CD4-positive, alpha-beta T cell (primary cell): ENCODE measurements around the gene EHD2. TPM values are rescaled to one million over a fixed set of nuclear protein-coding genes. Genes with fewer than 3 reads are reported as not detected.

Experiments used
- ATAC-seq: fragments of 200-7000 bp; cut with Tn5 transposase; one replicate; pipeline ENCODE4 v1.10.0; 2022; ENCODE audit warnings: mild to moderate bottlenecking; ENCODE audit not compliant: poor library complexity
- CTCF ChIA-PET: fragments of 350-600 bp; sonication (Branson Sonifier 250); formaldehyde crosslinking; loops from one replicate; lab custom pipeline; 2021; ENCODE audit warnings: antibody characterized with exemption, inconsistent platforms; lab: Charles Lee
- POLR2A ChIA-PET: fragments of 350-600 bp; sonication (Branson Sonifier 250); formaldehyde crosslinking; loops from one replicate; lab custom pipeline; 2021; ENCODE audit warnings: antibody characterized with exemption, inconsistent platforms; lab: Charles Lee
- DNase-seq, 14 experiments: peaks; one replicate each; pipeline ENCODE4 v3.0.0-alpha.2; 2013 to 2020; ENCODE audit warnings: mixed read lengths in 2 of 14
- H3K27ac ChIP-seq, 2 donors: one replicate each; pipeline versions ENCODE4 v1.5.1 to v1.7.0; 2013; ENCODE audit warnings: low read length in 2 of 2, low read depth in 1 of 2, mild to moderate bottlenecking in 1 of 2
- H3K27me3 ChIP-seq, 2 experiments: 1 replicate in 1 of 2; 2 replicates in 1 of 2; pipeline versions ENCODE4 v1.6.1 to v1.7.0; 2013; ENCODE audit warnings: low read length in 2 of 2, control low read depth in 1 of 2, mild to moderate bottlenecking in 1 of 2, moderate library complexity in 1 of 2; ENCODE audit not compliant: insufficient read depth in 2 of 2, control insufficient read depth in 1 of 2
- H3K36me3 ChIP-seq: one replicate; pipeline ENCODE4 v1.6.1; 2013; ENCODE audit warnings: low read length, control low read depth; ENCODE audit not compliant: insufficient read depth
- H3K4me1 ChIP-seq: one replicate; pipeline ENCODE4 v1.6.1; 2013; ENCODE audit warnings: low read length, control low read depth; ENCODE audit not compliant: insufficient read depth
- H3K4me3 ChIP-seq: one replicate; pipeline ENCODE4 v1.5.1; 2013; ENCODE audit warnings: mild to moderate bottlenecking, low read length, moderate library complexity
- H3K9me3 ChIP-seq, 2 experiments: 1 replicate in 1 of 2; 2 replicates in 1 of 2; pipeline versions ENCODE4 v1.6.1 to v1.7.0; 2013; ENCODE audit warnings: low read length in 2 of 2, mild to moderate bottlenecking in 2 of 2, control low read depth in 1 of 2, moderate library complexity in 1 of 2; ENCODE audit not compliant: control insufficient read depth in 1 of 2, insufficient read depth in 1 of 2
- H3K27ac Mint-ChIP-seq: one replicate; pipeline ENCODE4 v1.8.0; 2020; ENCODE audit warnings: mixed read lengths
- H3K27me3 Mint-ChIP-seq: one replicate; pipeline ENCODE4 v1.8.0; 2021; ENCODE audit warnings: mixed read lengths
- H3K36me3 Mint-ChIP-seq: one replicate; pipeline ENCODE4 v1.8.0; 2021; ENCODE audit warnings: low read depth, mixed read lengths
- H3K4me1 Mint-ChIP-seq: one replicate; pipeline ENCODE4 v1.8.0; 2021; ENCODE audit warnings: low read depth, mixed read lengths
- H3K4me3 Mint-ChIP-seq: one replicate; pipeline ENCODE4 v1.8.0; 2020; ENCODE audit warnings: mild to moderate bottlenecking, mixed read lengths
- H3K9me3 Mint-ChIP-seq: one replicate; pipeline ENCODE4 v1.8.0; 2020; ENCODE audit warnings: mixed read lengths
- intact Hi-C, 2 experiments: fragments of 100-400 bp; cut with DNase I in 1 of 2; cut with micrococcal nuclease in 1 of 2; formaldehyde crosslinking; loops; one replicate each; pipeline versions ENCODE4 v1.15.1 to v1.9.0; 2023 to 2025; cut with DNase I, micrococcal nuclease
- total RNA-seq, 174 experiments: library from RNA in 2 of 174; stranded (reverse) in 2 of 174; gene quantifications; one replicate each; pipeline ENCODE4 v1.2.3 and lab custom pipeline; 2021 to 2026
- TF ChIP-seq, protein P1 (sequence below): fragments of 200-600 bp; IDR thresholded peaks from one replicate; pipeline ENCODE4 v1.8.0; 2022; ENCODE audit warnings: antibody characterized with exemption, mild to moderate bottlenecking

Gene EHD2
- total RNA-seq, 2 experiments from 2014 or later, result 0.16 TPM; not detected in 1

DNA sequence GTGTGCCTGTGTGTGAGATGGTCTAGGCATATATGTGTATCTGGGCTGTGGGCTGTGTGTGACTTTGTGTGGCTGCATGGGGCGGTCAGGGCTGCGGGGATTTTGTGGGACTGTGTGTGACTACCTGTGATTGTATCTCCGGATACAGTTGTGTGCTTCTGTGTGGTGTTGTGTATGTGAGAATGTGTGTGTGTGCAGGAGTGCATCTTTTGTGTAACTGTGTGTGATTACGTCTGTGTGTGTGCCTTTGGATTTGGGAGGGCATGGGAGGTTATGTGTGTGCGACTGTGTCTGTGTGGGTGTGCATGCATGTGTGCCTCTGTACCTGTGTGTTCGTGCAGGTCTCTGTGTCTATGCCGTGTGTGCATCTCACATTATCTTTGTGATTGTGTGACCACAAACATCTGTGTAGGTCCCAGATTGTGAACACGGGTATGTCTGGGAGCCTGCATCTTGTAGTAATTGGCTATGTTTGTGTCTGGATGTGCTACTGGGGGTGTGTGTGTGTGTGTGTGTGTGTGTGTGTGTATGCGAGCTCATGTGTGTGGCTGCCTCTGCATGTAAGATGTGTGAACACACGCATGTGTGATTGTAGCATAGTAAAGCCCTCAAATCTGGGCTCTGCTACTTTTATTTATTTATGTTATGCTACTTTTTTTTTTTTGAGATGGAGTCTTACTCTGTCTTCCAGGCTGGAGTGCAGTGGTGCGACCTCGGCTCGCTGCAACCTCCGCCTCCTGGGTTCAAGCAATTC, 7.6 kb downstream of the EHD2 start:
- H3K9me3 Mint-ChIP-seq, result no peaks in the 10 kb centered on the region
- Histone ChIP-seq H3K4me3 (no peak overlapping the region), H3K36me3 (no peaks in the 10 kb centered on the region), H3K9me3 (peaks cover 0 to 14% of the 10 kb centered on the region in 2 experiments), H3K4me1 (no peaks in the 10 kb centered on the region), H3K27ac (no peak overlapping the region), H3K27me3 (peaks cover 4 to 9% of the 10 kb centered on the region in 2 experiments)
- no peak for ATAC-seq
- intact Hi-C loops, result no loop called here
- peaks cover 29% of the 10 kb centered on the region for H3K27me3 Mint-ChIP-seq
- ChIA-PET POLR2A (no interaction called here), CTCF (no interaction called here)
- H3K36me3 Mint-ChIP-seq, result no peaks in the 10 kb centered on the region
- H3K27ac Mint-ChIP-seq, result no peak overlapping the region
- H3K4me3 Mint-ChIP-seq, result no peak overlapping the region
- H3K4me1 Mint-ChIP-seq, result no peaks in the 10 kb centered on the region
- TF ChIP-seq, protein P1, sequence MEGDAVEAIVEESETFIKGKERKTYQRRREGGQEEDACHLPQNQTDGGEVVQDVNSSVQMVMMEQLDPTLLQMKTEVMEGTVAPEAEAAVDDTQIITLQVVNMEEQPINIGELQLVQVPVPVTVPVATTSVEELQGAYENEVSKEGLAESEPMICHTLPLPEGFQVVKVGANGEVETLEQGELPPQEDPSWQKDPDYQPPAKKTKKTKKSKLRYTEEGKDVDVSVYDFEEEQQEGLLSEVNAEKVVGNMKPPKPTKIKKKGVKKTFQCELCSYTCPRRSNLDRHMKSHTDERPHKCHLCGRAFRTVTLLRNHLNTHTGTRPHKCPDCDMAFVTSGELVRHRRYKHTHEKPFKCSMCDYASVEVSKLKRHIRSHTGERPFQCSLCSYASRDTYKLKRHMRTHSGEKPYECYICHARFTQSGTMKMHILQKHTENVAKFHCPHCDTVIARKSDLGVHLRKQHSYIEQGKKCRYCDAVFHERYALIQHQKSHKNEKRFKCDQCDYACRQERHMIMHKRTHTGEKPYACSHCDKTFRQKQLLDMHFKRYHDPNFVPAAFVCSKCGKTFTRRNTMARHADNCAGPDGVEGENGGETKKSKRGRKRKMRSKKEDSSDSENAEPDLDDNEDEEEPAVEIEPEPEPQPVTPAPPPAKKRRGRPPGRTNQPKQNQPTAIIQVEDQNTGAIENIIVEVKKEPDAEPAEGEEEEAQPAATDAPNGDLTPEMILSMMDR, result no peak
- no peak for DNase-seq

GRCh38 chr19:47723581-47723940, 10.3 kb downstream of the EHD2 start:
- H3K36me3 Mint-ChIP-seq, result no peaks in the 10 kb centered on the region
- peaks cover 20% of the 10 kb centered on the region for H3K27me3 Mint-ChIP-seq
- Histone ChIP-seq H3K4me3 (no peak overlapping the region), H3K27me3 (peaks cover 4 to 6% of the 10 kb centered on the region in 2 experiments), H3K27ac (no peak overlapping the region), H3K9me3 (peaks cover 0 to 10% of the 10 kb centered on the region in 2 experiments), H3K36me3 (no peaks in the 10 kb centered on the region), H3K4me1 (no peaks in the 10 kb centered on the region)
- intact Hi-C loops, result no loop called here
- H3K27ac Mint-ChIP-seq, result no peak overlapping the region
- H3K9me3 Mint-ChIP-seq, result no peaks in the 10 kb centered on the region
- ATAC-seq (peak; percentile 46), DNase-seq (peak in 2 of 14 experiments; percentile 39 to 53)
- no peaks in the 10 kb centered on the region for H3K4me1 Mint-ChIP-seq
- H3K4me3 Mint-ChIP-seq, result no peak overlapping the region
- TF ChIP-seq, protein P1, result no peak
- ChIA-PET CTCF (no interaction called here), POLR2A (no interaction called here)

GRCh38 chr19:47725759-47726401, 12.7 kb downstream of the EHD2 start:
- peaks cover 0 to 15% of the 10 kb centered on the region in 2 experiments for H3K9me3 ChIP-seq
- no peak overlapping the region for H3K4me3 Mint-ChIP-seq
- peaks cover 14% of the 10 kb centered on the region for H3K4me1 ChIP-seq
- peaks cover 30% of the 10 kb centered on the region for H3K27me3 Mint-ChIP-seq
- no peaks in the 10 kb centered on the region for H3K36me3 ChIP-seq
- no peaks in the 10 kb centered on the region for H3K36me3 Mint-ChIP-seq
- ChIA-PET CTCF (interaction anchor here (1.1 kb wide), 1 partner anchor 13 kb away, joined by 3 read pairs; the partner anchor contains the start of gene EHD2), POLR2A (no interaction called here)
- DNase-seq, result no peak
- H3K27ac Mint-ChIP-seq, result no peak overlapping the region
- no peak for ATAC-seq
- H3K9me3 Mint-ChIP-seq, result no peaks in the 10 kb centered on the region
- H3K27me3 ChIP-seq, result peaks cover 21 to 25% of the 10 kb centered on the region in 2 experiments
- intact Hi-C loops, result no loop called here
- no peak overlapping the region for H3K4me3 ChIP-seq
- H3K27ac ChIP-seq, result no peak overlapping the region
- peaks cover 17% of the 10 kb centered on the region for H3K4me1 Mint-ChIP-seq
- TF ChIP-seq, protein P1, result no peak
